HCT116 (cell line): ENCODE measurements around the gene PRXL2A.

Source experiments
- CEBPB ChIP-seq: IDR thresholded peaks from 2 replicates; pipeline ENCODE4 v1.6.1; 2012; ENCODE audit warnings: low read depth
- EGR1 ChIP-seq: IDR thresholded peaks from 2 replicates; pipeline ENCODE4 v1.6.1; 2012; ENCODE audit warnings: low read depth
- EZH2 ChIP-seq: fragments of 200-600 bp; sonication (generic); IDR thresholded peaks from 2 replicates; pipeline ENCODE4 v1.6.1; 2017; ENCODE audit warnings: antibody characterized with exemption, mixed run types
- EZH2phosphoT487 ChIP-seq: fragments of 200-600 bp; IDR thresholded peaks from 2 replicates; pipeline ENCODE4 v1.6.1; 2018; ENCODE audit warnings: antibody characterized with exemption, borderline replicate concordance
- JUND ChIP-seq: IDR thresholded peaks from 2 replicates; pipeline ENCODE4 v1.6.1; 2012
- POLR2A ChIP-seq: IDR thresholded peaks from 2 replicates; pipeline ENCODE4 v1.7.0; 2011; ENCODE audit warnings: borderline replicate concordance; ENCODE audit not compliant: insufficient read depth, insufficient read length; ENCODE audit errors: extremely low read depth
- POLR2AphosphoS5 ChIP-seq: IDR thresholded peaks from 2 replicates; pipeline ENCODE4 v1.6.1; 2011; ENCODE audit warnings: mild to moderate bottlenecking, low read depth, low read length, moderate library complexity
- RAD21 ChIP-seq: IDR thresholded peaks from 2 replicates; pipeline ENCODE4 v1.6.1; 2012; ENCODE audit warnings: low read depth, mild to moderate bottlenecking
- ZFX ChIP-seq: fragments of 450-650 bp; IDR thresholded peaks from 2 replicates; pipeline ENCODE4 v1.6.1; 2017
- TF ChIP-seq, protein P1 (sequence below), 3 experiments: fragments of 200-600 bp in 1 of 3; sonication (generic) in 1 of 3; IDR thresholded peaks in 2 of 3; conservative IDR thresholded peaks in 1 of 3; 2 replicates each; pipeline ENCODE4 v1.5.1; 2012 to 2017; ENCODE audit warnings: low read depth in 2 of 3, low read length in 2 of 3, antibody characterized with exemption in 1 of 3, borderline replicate concordance in 1 of 3, control low read depth in 1 of 3, mild to moderate bottlenecking in 1 of 3, mixed read lengths in 1 of 3, mixed run types in 1 of 3, moderate library complexity in 1 of 3; ENCODE audit not compliant: insufficient read depth in 1 of 3
- TF ChIP-seq, protein P2 (sequence below): IDR thresholded peaks from 2 replicates; pipeline ENCODE4 v1.6.1; 2012; ENCODE audit warnings: low read depth
- TF ChIP-seq, protein P3 (sequence below): IDR thresholded peaks from 2 replicates; pipeline ENCODE4 v1.6.1; 2011; ENCODE audit warnings: mild to moderate bottlenecking, low read length, moderate library complexity; ENCODE audit not compliant: insufficient replicate concordance; ENCODE audit errors: extremely low read depth
- TF ChIP-seq, protein P4 (sequence below): IDR thresholded peaks from 2 replicates; pipeline ENCODE4 v1.6.1; 2012

DNA sequence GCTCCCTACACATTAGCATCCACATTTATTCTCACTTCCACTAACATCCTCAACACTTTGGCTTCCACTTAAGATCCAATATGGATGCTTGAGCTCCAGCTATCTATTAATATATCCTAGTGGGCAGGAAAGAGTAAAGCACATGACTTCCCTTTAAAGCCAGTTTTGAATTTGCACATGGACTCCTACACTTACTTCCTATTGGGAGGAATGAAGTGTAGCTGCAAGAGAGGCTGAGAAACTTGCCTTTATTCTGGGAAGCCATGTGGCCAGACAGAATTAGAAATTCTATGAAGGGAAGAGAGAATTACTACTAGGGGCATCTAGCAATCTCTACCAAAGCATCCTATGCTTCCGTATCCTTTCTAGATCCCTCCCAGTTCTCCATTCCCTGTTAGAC lies 42.8 kb downstream of the PRXL2A start:
- TF ChIP-seq, protein P1, sequence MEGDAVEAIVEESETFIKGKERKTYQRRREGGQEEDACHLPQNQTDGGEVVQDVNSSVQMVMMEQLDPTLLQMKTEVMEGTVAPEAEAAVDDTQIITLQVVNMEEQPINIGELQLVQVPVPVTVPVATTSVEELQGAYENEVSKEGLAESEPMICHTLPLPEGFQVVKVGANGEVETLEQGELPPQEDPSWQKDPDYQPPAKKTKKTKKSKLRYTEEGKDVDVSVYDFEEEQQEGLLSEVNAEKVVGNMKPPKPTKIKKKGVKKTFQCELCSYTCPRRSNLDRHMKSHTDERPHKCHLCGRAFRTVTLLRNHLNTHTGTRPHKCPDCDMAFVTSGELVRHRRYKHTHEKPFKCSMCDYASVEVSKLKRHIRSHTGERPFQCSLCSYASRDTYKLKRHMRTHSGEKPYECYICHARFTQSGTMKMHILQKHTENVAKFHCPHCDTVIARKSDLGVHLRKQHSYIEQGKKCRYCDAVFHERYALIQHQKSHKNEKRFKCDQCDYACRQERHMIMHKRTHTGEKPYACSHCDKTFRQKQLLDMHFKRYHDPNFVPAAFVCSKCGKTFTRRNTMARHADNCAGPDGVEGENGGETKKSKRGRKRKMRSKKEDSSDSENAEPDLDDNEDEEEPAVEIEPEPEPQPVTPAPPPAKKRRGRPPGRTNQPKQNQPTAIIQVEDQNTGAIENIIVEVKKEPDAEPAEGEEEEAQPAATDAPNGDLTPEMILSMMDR (IDR thresholded peaks at IDR 0.05 in 2 of 3, conservative IDR thresholded peaks at IDR 0.05 in 1 of 3; ENCODE audit: borderline replicate concordance in 1 of 3, insufficient read depth in 1 of 3, low read depth in 2 of 3, low read length in 2 of 3): no peak
- TF ChIP-seq EZH2 (no peak), POLR2A (no peak), JUND (no peak), POLR2AphosphoS5 (no peak), ZFX (no peak), RAD21 (no peak), EGR1 (no peak), EZH2phosphoT487 (no peak), CEBPB (no peak)
- TF ChIP-seq, protein P2, sequence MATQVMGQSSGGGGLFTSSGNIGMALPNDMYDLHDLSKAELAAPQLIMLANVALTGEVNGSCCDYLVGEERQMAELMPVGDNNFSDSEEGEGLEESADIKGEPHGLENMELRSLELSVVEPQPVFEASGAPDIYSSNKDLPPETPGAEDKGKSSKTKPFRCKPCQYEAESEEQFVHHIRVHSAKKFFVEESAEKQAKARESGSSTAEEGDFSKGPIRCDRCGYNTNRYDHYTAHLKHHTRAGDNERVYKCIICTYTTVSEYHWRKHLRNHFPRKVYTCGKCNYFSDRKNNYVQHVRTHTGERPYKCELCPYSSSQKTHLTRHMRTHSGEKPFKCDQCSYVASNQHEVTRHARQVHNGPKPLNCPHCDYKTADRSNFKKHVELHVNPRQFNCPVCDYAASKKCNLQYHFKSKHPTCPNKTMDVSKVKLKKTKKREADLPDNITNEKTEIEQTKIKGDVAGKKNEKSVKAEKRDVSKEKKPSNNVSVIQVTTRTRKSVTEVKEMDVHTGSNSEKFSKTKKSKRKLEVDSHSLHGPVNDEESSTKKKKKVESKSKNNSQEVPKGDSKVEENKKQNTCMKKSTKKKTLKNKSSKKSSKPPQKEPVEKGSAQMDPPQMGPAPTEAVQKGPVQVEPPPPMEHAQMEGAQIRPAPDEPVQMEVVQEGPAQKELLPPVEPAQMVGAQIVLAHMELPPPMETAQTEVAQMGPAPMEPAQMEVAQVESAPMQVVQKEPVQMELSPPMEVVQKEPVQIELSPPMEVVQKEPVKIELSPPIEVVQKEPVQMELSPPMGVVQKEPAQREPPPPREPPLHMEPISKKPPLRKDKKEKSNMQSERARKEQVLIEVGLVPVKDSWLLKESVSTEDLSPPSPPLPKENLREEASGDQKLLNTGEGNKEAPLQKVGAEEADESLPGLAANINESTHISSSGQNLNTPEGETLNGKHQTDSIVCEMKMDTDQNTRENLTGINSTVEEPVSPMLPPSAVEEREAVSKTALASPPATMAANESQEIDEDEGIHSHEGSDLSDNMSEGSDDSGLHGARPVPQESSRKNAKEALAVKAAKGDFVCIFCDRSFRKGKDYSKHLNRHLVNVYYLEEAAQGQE: no peak
- TF ChIP-seq, protein P3, sequence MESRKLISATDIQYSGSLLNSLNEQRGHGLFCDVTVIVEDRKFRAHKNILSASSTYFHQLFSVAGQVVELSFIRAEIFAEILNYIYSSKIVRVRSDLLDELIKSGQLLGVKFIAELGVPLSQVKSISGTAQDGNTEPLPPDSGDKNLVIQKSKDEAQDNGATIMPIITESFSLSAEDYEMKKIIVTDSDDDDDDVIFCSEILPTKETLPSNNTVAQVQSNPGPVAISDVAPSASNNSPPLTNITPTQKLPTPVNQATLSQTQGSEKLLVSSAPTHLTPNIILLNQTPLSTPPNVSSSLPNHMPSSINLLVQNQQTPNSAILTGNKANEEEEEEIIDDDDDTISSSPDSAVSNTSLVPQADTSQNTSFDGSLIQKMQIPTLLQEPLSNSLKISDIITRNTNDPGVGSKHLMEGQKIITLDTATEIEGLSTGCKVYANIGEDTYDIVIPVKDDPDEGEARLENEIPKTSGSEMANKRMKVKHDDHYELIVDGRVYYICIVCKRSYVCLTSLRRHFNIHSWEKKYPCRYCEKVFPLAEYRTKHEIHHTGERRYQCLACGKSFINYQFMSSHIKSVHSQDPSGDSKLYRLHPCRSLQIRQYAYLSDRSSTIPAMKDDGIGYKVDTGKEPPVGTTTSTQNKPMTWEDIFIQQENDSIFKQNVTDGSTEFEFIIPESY: no peak
- TF ChIP-seq, protein P4, sequence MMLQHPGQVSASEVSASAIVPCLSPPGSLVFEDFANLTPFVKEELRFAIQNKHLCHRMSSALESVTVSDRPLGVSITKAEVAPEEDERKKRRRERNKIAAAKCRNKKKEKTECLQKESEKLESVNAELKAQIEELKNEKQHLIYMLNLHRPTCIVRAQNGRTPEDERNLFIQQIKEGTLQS: no peak
